OCI-LY1 (cell line): Measurements from ENCODE around the gene FGD4.

Experiments
- H2AFZ ChIP-seq: fragments of 200-600 bp; sonication (generic), shearing (Covaris generic); 2 replicates; pipeline ENCODE4 v1.6.0; 2014; ENCODE audit warnings: antibody characterized with exemption, mild to moderate bottlenecking, low read length
- H3F3A ChIP-seq: fragments of 200-600 bp; sonication (generic), shearing (Covaris generic); 2 replicates; pipeline ENCODE4 v1.6.0; 2014; ENCODE audit warnings: mild to moderate bottlenecking, antibody characterized with exemption, low read length, moderate library complexity; ENCODE audit not compliant: insufficient read depth
- H3K27ac ChIP-seq: fragments of 200-600 bp; sonication (generic); 2 replicates; pipeline ENCODE4 v1.5.1; 2014; ENCODE audit warnings: low read length, mixed run types, mild to moderate bottlenecking, low read depth; ENCODE audit not compliant: poor library complexity, severe bottlenecking
- H3K27me3 ChIP-seq: fragments of 200-600 bp; sonication (generic); 2 replicates; pipeline ENCODE4 v1.6.0; 2014; ENCODE audit warnings: antibody characterized with exemption, mild to moderate bottlenecking, low read length, moderate library complexity; ENCODE audit not compliant: insufficient read depth
- H3K36me3 ChIP-seq: fragments of 200-600 bp; sonication (generic); 2 replicates; pipeline ENCODE4 v1.6.1; 2014; ENCODE audit warnings: mild to moderate bottlenecking, antibody characterized with exemption, low read length, moderate library complexity, mixed read lengths; ENCODE audit not compliant: insufficient read depth
- H3K4me1 ChIP-seq: fragments of 200-600 bp; sonication (generic); 2 replicates; pipeline ENCODE4 v1.5.1; 2014; ENCODE audit warnings: mild to moderate bottlenecking, low read length, moderate library complexity; ENCODE audit not compliant: insufficient read depth, severe bottlenecking
- H3K4me2 ChIP-seq: fragments of 200-600 bp; sonication (generic), shearing (Covaris generic); 2 replicates; pipeline ENCODE4 v1.6.1; 2014; ENCODE audit warnings: low read length
- H3K4me3 ChIP-seq: fragments of 200-600 bp; sonication (generic); 2 replicates; pipeline ENCODE4 v1.5.1; 2014; ENCODE audit warnings: low read length, low read depth, mild to moderate bottlenecking, mixed read lengths; ENCODE audit not compliant: poor library complexity, severe bottlenecking
- H3K79me2 ChIP-seq: fragments of 200-600 bp; shearing (Covaris generic); 2 replicates; pipeline ENCODE4 v1.6.1; 2016; ENCODE audit warnings: mixed run types, low read length, mixed read lengths; ENCODE audit not compliant: insufficient read depth
- H3K9ac ChIP-seq: fragments of 200-600 bp; sonication (generic), shearing (Covaris generic); 2 replicates; pipeline ENCODE4 v1.6.1; 2014; ENCODE audit warnings: mild to moderate bottlenecking, low read length, mixed read lengths
- H3K9me2 ChIP-seq: fragments of 200-600 bp; sonication (generic), shearing (Covaris generic); 2 replicates; pipeline ENCODE4 v1.6.1; 2014; ENCODE audit warnings: low read depth, mild to moderate bottlenecking, low read length, mixed read lengths
- H3K9me3 ChIP-seq: fragments of 200-600 bp; shearing (Covaris generic); 2 replicates; pipeline ENCODE4 v1.6.1; 2014; ENCODE audit warnings: low read length, mixed read lengths
- H4K20me1 ChIP-seq: fragments of 200-600 bp; sonication (generic), shearing (Covaris generic); 2 replicates; pipeline ENCODE4 v1.6.0; 2016; ENCODE audit warnings: mild to moderate bottlenecking, low read length; ENCODE audit not compliant: insufficient read depth
- CTCF ChIP-seq: fragments of 200-600 bp; sonication (generic), shearing (Covaris generic); IDR thresholded peaks from 2 replicates; pipeline ENCODE4 v1.5.1; 2017; ENCODE audit warnings: mild to moderate bottlenecking, antibody characterized with exemption, low read length, moderate library complexity, mixed read lengths
- EZH2 ChIP-seq: fragments of 200-600 bp; sonication (generic), shearing (Covaris generic); IDR thresholded peaks from 2 replicates; pipeline ENCODE4 v1.8.0; 2017; ENCODE audit warnings: borderline replicate concordance, mixed run types, mild to moderate bottlenecking, antibody characterized with exemption, low read length, moderate library complexity, mixed read lengths

Gene FGD4

DNA sequence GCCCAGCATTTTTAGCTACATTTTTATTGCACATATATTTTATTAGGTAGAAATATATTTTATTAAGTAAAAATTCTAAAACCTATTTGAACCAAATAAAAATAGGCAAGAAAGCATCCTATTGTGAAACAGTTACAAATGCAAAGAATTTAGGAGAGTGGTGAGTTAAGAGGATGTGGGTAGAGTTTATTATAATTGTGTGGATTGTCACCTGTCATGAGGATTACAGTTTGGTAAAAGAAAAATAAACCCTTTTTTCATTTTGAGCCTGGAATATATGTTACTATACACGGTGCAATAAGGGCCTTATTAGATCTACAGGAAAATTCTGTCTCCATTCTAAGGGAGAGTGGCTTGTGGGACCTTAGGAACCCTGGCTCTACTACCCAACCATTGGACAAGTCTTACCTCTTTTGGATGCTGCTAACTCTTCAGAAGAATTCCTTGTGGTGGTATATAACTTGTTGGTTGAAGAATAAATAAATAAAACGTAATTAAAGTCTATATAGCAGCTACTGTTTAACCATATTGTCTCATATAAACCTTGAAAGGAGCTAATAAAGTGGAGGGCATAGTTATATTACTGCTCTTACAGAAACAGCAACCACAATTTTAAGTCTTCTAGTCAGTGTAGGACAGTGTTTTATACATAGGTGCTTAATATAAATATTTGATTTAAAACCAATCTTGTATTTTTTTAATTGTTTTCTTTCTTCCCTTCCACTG, 67.8 kb downstream of the FGD4 start:
- H3K79me2 ChIP-seq, result no peaks in the 10 kb centered on the region
- H3K4me1 ChIP-seq, result peaks cover 38% of the 10 kb centered on the region
- no peak overlapping the region for H3K4me3 ChIP-seq
- no peaks in the 10 kb centered on the region for H3K9me3 ChIP-seq
- no peak overlapping the region for H2AFZ ChIP-seq
- H3K27me3 ChIP-seq, result no peaks in the 10 kb centered on the region
- H3K36me3 ChIP-seq, result no peaks in the 10 kb centered on the region
- no peaks in the 10 kb centered on the region for H3K9me2 ChIP-seq
- H3F3A ChIP-seq, result no peaks in the 10 kb centered on the region
- no peak overlapping the region for H3K4me2 ChIP-seq
- no peak for TF ChIP-seq EZH2
- TF ChIP-seq CTCF, result no peak
- H4K20me1 ChIP-seq, result no peaks in the 10 kb centered on the region
- H3K27ac ChIP-seq, result peak overlapping the region; percentile 50
- no peak overlapping the region for H3K9ac ChIP-seq

- H3K9me3 ChIP-seq, result no peaks in the 10 kb centered on the region
- peak overlapping the region; percentile 58 for H3K4me2 ChIP-seq
These were observed 68.9 kb downstream of the FGD4 start for GRCh38 chr12:32467959-32468863.

GRCh38 chr12:32470936-32471470, 71.6 kb downstream of the FGD4 start:
- TF ChIP-seq EZH2 (no peak), CTCF (no peak)
- H3K27me3 ChIP-seq, result no peaks in the 10 kb centered on the region
- no peaks in the 10 kb centered on the region for H4K20me1 ChIP-seq
- H3K4me3 ChIP-seq, result no peak overlapping the region
- H3K36me3 ChIP-seq, result no peaks in the 10 kb centered on the region
- peak overlapping the region; percentile 32 for H3K27ac ChIP-seq
- H2AFZ ChIP-seq, result no peak overlapping the region
- H3K9ac ChIP-seq, result no peak overlapping the region
- no peaks in the 10 kb centered on the region for H3K79me2 ChIP-seq
- H3F3A ChIP-seq, result no peaks in the 10 kb centered on the region
- no peaks in the 10 kb centered on the region for H3K9me3 ChIP-seq
- peaks cover 33% of the 10 kb centered on the region for H3K4me1 ChIP-seq
- no peaks in the 10 kb centered on the region for H3K9me2 ChIP-seq
- H3K4me2 ChIP-seq, result no peak overlapping the region

More at GRCh38 chr12:32467959-32468863, 68.9 kb downstream of the FGD4 start:
- Histone ChIP-seq H3K4me3 (no peak overlapping the region), H4K20me1 (no peaks in the 10 kb centered on the region), H3K36me3 (no peaks in the 10 kb centered on the region), H2AFZ (no peak overlapping the region), H3K9me2 (no peaks in the 10 kb centered on the region), H3F3A (no peaks in the 10 kb centered on the region), H3K27me3 (no peaks in the 10 kb centered on the region), H3K9ac (peak overlapping the region; percentile 47), H3K4me1 (peaks cover 27% of the 10 kb centered on the region), H3K27ac (peak overlapping the region; percentile 78), H3K79me2 (no peaks in the 10 kb centered on the region)
- TF ChIP-seq CTCF (no peak), EZH2 (no peak)
